Measurements from ENCODE around the gene BBS1. TPM values are rescaled to one million over a fixed set of nuclear protein-coding genes. Genes with fewer than 3 reads are reported as not detected.

Gene BBS1
- total and polyA plus RNA-seq, 4 experiments from 2014 or later: 8.9 to 41.3 (median 26.4) TPM

DNA sequence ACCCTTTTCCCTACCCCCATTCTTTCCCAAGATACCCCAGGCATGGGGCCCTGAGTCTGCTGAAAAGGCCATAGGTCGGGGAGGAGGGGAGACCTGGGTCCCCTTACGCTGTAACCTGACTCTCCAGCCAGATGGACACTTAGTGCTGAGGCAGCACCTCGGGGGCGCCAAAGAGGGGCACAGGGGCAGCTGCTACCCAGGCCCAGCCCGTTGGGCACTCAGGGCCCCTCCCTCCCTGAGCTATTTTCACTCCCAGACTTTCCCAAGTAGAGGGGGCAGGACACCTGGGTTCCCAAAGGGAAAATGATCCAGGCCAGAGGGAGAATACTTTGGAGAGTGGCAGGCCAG is 37.2 kb downstream of the BBS1 start:
- Histone ChIP-seq H3K36me3 (ENCODE audit: insufficient read depth, low read length) (no peaks in the 10 kb centered on the region), H3K4me3 (ENCODE audit: low read length in 2 of 2) (no peak overlapping the region), H3K9me3 (ENCODE audit: control insufficient read depth in 1 of 2, low read length in 2 of 2) (no peaks in the 10 kb centered on the region), H3K27ac (ENCODE audit: low read depth, low read length) (no peak overlapping the region), H3K4me1 (ENCODE audit: insufficient read depth, low read length) (peaks cover 35% of the 10 kb centered on the region), H3K27me3 (ENCODE audit: insufficient read depth, low read length) (no peaks in the 10 kb centered on the region)
- POLR2A ChIA-PET (ENCODE audit: partially characterized antibody): interaction anchor here (2.5 to 4.1 kb wide), 3 partner anchors 91 to 296 kb away, joined by 7 to 44 read pairs (median 23); partner anchors contain the start of genes RBM4, RBM4B and RCE1
- no peak overlapping the region for H3K27ac Mint-ChIP-seq
- DNase-seq: no peak
- no peaks in the 10 kb centered on the region for H3K9me3 Mint-ChIP-seq
- H3K27me3 Mint-ChIP-seq: no peaks in the 10 kb centered on the region
- peaks cover 8 to 18% of the 10 kb centered on the region in 2 donors for H3K36me3 Mint-ChIP-seq
- intact Hi-C loops (cut with micrococcal nuclease): no loop called here
- peaks cover 15 to 45% (median 25%) of the 10 kb centered on the region in 4 donors for H3K4me1 Mint-ChIP-seq
- H3K4me3 Mint-ChIP-seq: peak overlapping the region in 1 of 8 donors; percentile 36
- CTCF ChIA-PET (ENCODE audit: partially characterized antibody): interaction anchor here (2.9 kb wide), 1 partner anchor 130 kb away, joined by 17 read pairs; the partner anchor contains the start of gene RBM4B

- POLR2A ChIA-PET (ENCODE audit: partially characterized antibody): interaction anchor here (3.7 kb wide), 1 partner anchor 91 kb away, joined by 23 read pairs; the partner anchor contains the start of gene RBM4
- no peaks in the 10 kb centered on the region for H3K27me3 ChIP-seq (ENCODE audit: insufficient read depth, low read length)
- CTCF ChIA-PET (ENCODE audit: partially characterized antibody): no interaction called here
- H3K27ac ChIP-seq (ENCODE audit: low read depth, low read length): no peak overlapping the region
- H3K36me3 ChIP-seq (ENCODE audit: insufficient read depth, low read length): no peaks in the 10 kb centered on the region
- H3K4me3 ChIP-seq (ENCODE audit: low read length in 2 of 2): no peak overlapping the region
- Mint-ChIP-seq H3K27me3 (no peaks in the 10 kb centered on the region), H3K4me3 (peak overlapping the region in 2 of 8 donors; percentile 25 to 36), H3K36me3 (peaks cover 4 to 14% of the 10 kb centered on the region in 2 donors), H3K4me1 (peaks cover 12 to 41% (median 23%) of the 10 kb centered on the region in 4 donors), H3K27ac (peak overlapping the region in 2 of 7 donors; percentile 39 to 72), H3K9me3 (no peaks in the 10 kb centered on the region)
- no peak for DNase-seq
- H3K9me3 ChIP-seq (ENCODE audit: control insufficient read depth in 1 of 2, low read length in 2 of 2): no peaks in the 10 kb centered on the region
- peaks cover 34% of the 10 kb centered on the region for H3K4me1 ChIP-seq (ENCODE audit: insufficient read depth, low read length)
- intact Hi-C loops (cut with micrococcal nuclease): no loop called here
Observed at GRCh38 chr11:66548041-66548440, 37.6 kb downstream of the BBS1 start.

GRCh38 chr11:66548774-66549630 is 38.6 kb downstream of the BBS1 start:
- H3K9me3 ChIP-seq (ENCODE audit: control insufficient read depth in 1 of 2, low read length in 2 of 2): no peaks in the 10 kb centered on the region
- H3K27ac ChIP-seq (ENCODE audit: low read depth, low read length): no peak overlapping the region
- H3K4me3 ChIP-seq (ENCODE audit: low read length in 2 of 2): no peak overlapping the region
- POLR2A ChIA-PET (ENCODE audit: partially characterized antibody): interaction anchor here (0.7 to 1.1 kb wide), 2 partner anchors 14 to 130 kb away, joined by 3 to 4 read pairs; no protein-coding TSS in a partner anchor
- peaks cover 25% of the 10 kb centered on the region for H3K4me1 ChIP-seq (ENCODE audit: insufficient read depth, low read length)
- H3K27me3 ChIP-seq (ENCODE audit: insufficient read depth, low read length): no peaks in the 10 kb centered on the region
- DNase-seq: no peak
- intact Hi-C loops (cut with micrococcal nuclease): no loop called here
- H3K4me1 Mint-ChIP-seq: peaks cover 8 to 32% (median 14%) of the 10 kb centered on the region in 4 donors
- peaks cover 0 to 5% of the 10 kb centered on the region in 2 donors for H3K36me3 Mint-ChIP-seq
- CTCF ChIA-PET (ENCODE audit: partially characterized antibody): no interaction called here
- H3K27me3 Mint-ChIP-seq: no peaks in the 10 kb centered on the region
- no peaks in the 10 kb centered on the region for H3K9me3 Mint-ChIP-seq
- no peaks in the 10 kb centered on the region for H3K36me3 ChIP-seq (ENCODE audit: insufficient read depth, low read length)
- H3K4me3 Mint-ChIP-seq: peak overlapping the region in 2 of 8 donors; percentile 49 to 61
- H3K27ac Mint-ChIP-seq: peak overlapping the region in 2 of 7 donors; percentile 37 to 72

DNA sequence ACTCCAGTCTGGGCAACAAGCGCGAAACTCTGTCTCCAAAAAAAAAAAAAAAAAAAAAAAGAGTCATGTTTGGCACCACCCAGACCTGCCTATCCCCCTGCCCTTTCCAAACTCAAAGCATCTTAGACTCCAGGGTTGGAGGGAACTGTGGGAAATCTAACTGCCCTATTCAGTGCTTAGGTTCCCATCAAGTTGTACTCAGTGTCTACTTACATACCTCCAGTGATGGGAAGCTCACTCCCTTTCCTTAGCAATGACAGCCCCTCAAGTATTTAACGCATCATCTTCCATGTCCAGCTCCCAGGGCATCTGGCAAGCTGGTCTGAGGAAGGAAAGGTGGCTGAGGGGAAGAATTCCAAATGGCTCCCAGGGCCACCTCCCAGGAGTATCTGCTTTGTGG is 39.3 kb downstream of the BBS1 start:
- Mint-ChIP-seq H3K4me1 (peaks cover 3 to 25% (median 9%) of the 10 kb centered on the region in 4 donors), H3K9me3 (no peaks in the 10 kb centered on the region), H3K27ac (peak overlapping the region in 1 of 7 donors; percentile 60), H3K27me3 (no peaks in the 10 kb centered on the region), H3K4me3 (no peak overlapping the region), H3K36me3 (peaks cover 0 to 3% of the 10 kb centered on the region in 2 donors)
- no peaks in the 10 kb centered on the region for H3K27me3 ChIP-seq (ENCODE audit: insufficient read depth, low read length)
- no peak for DNase-seq
- H3K27ac ChIP-seq (ENCODE audit: low read depth, low read length): no peak overlapping the region
- intact Hi-C loops (cut with micrococcal nuclease): no loop called here
- no peaks in the 10 kb centered on the region for H3K36me3 ChIP-seq (ENCODE audit: insufficient read depth, low read length)
- no peaks in the 10 kb centered on the region for H3K9me3 ChIP-seq (ENCODE audit: control insufficient read depth in 1 of 2, low read length in 2 of 2)
- H3K4me3 ChIP-seq (ENCODE audit: low read length in 2 of 2): no peak overlapping the region
- CTCF ChIA-PET (ENCODE audit: partially characterized antibody): no interaction called here
- H3K4me1 ChIP-seq (ENCODE audit: insufficient read depth, low read length): peaks cover 19% of the 10 kb centered on the region
- POLR2A ChIA-PET (ENCODE audit: partially characterized antibody): interaction anchor here (1.1 kb wide), 2 partner anchors 13 to 15 kb away, joined by 3 read pairs; no protein-coding TSS in a partner anchor

GRCh38 chr11:66550887-66551286 is 40.5 kb downstream of the BBS1 start:
- Mint-ChIP-seq H3K4me3 (no peak overlapping the region), H3K36me3 (no peaks in the 10 kb centered on the region), H3K27me3 (peaks cover 0 to 2% of the 10 kb centered on the region in 2 donors), H3K9me3 (no peaks in the 10 kb centered on the region), H3K27ac (no peak overlapping the region), H3K4me1 (peaks cover 0 to 15% (median 5%) of the 10 kb centered on the region in 4 donors)
- ChIA-PET POLR2A (ENCODE audit: partially characterized antibody) (interaction anchor here (1.1 kb wide), 1 partner anchor 14 kb away, joined by 3 read pairs; no protein-coding TSS in a partner anchor), CTCF (ENCODE audit: partially characterized antibody) (no interaction called here)
- Histone ChIP-seq H3K27me3 (ENCODE audit: insufficient read depth, low read length) (no peaks in the 10 kb centered on the region), H3K4me3 (ENCODE audit: low read length in 2 of 2) (no peak overlapping the region), H3K27ac (ENCODE audit: low read depth, low read length) (no peak overlapping the region), H3K36me3 (ENCODE audit: insufficient read depth, low read length) (no peaks in the 10 kb centered on the region), H3K4me1 (ENCODE audit: insufficient read depth, low read length) (peaks cover 11% of the 10 kb centered on the region), H3K9me3 (ENCODE audit: control insufficient read depth in 1 of 2, low read length in 2 of 2) (no peaks in the 10 kb centered on the region)
- intact Hi-C loops (cut with micrococcal nuclease): no loop called here
- no peak for DNase-seq

GRCh38 chr11:66554602-66555001 is 44.2 kb downstream of the BBS1 start:
- Histone ChIP-seq H3K27ac (ENCODE audit: low read depth, low read length) (no peak overlapping the region), H3K4me3 (ENCODE audit: low read length in 2 of 2) (no peak overlapping the region), H3K4me1 (ENCODE audit: insufficient read depth, low read length) (peaks cover 4% of the 10 kb centered on the region), H3K27me3 (ENCODE audit: insufficient read depth, low read length) (no peaks in the 10 kb centered on the region), H3K36me3 (ENCODE audit: insufficient read depth, low read length) (no peaks in the 10 kb centered on the region), H3K9me3 (ENCODE audit: control insufficient read depth in 1 of 2, low read length in 2 of 2) (no peaks in the 10 kb centered on the region)
- peaks cover 8 to 9% of the 10 kb centered on the region in 2 donors for H3K27me3 Mint-ChIP-seq
- H3K4me1 Mint-ChIP-seq: peaks cover 0 to 5% (median 2%) of the 10 kb centered on the region in 4 donors
- no peak overlapping the region for H3K4me3 Mint-ChIP-seq
- no peaks in the 10 kb centered on the region for H3K36me3 Mint-ChIP-seq
- no peak for DNase-seq
- ChIA-PET POLR2A (ENCODE audit: partially characterized antibody) (interaction anchor here (0.9 to 1.2 kb wide), 2 partner anchors 8 to 286 kb away, joined by 3 read pairs; partner anchors contain the start of genes ACTN3 and ZDHHC24), CTCF (ENCODE audit: partially characterized antibody) (no interaction called here)
- intact Hi-C loops (cut with micrococcal nuclease): no loop called here
- H3K9me3 Mint-ChIP-seq: no peaks in the 10 kb centered on the region
- no peak overlapping the region for H3K27ac Mint-ChIP-seq

DNA sequence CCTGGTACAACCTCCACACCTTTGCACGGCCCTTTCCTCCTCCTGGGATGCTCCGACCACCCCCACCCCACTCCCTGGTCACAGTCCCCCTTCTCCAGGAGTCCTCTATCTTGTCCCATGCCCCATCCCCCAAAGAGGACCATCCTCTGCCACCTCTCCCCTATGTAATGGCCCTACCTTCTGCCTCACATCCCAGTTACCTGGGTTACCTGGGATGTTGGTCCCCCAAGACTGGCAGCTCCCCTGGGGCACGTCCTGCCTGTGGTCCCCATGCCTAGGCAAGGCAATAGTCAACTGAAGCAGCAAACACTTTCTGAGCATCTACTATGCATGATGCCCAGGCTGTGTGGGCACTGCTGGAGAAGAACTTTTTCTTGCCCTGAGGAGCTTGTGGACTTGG is 45.0 kb downstream of the BBS1 start:
- no peak for DNase-seq
- Histone ChIP-seq H3K4me3 (ENCODE audit: low read length in 2 of 2) (no peak overlapping the region), H3K9me3 (ENCODE audit: control insufficient read depth in 1 of 2, low read length in 2 of 2) (no peaks in the 10 kb centered on the region), H3K27ac (ENCODE audit: low read depth, low read length) (no peak overlapping the region), H3K27me3 (ENCODE audit: insufficient read depth, low read length) (no peaks in the 10 kb centered on the region), H3K36me3 (ENCODE audit: insufficient read depth, low read length) (no peaks in the 10 kb centered on the region), H3K4me1 (ENCODE audit: insufficient read depth, low read length) (peaks cover 4% of the 10 kb centered on the region)
- intact Hi-C loops (cut with micrococcal nuclease): no loop called here
- Mint-ChIP-seq H3K27ac (no peak overlapping the region), H3K9me3 (no peaks in the 10 kb centered on the region), H3K27me3 (peaks cover 8 to 9% of the 10 kb centered on the region in 2 donors), H3K36me3 (no peaks in the 10 kb centered on the region), H3K4me1 (peaks cover 0 to 5% (median 2%) of the 10 kb centered on the region in 4 donors), H3K4me3 (no peak overlapping the region)
- POLR2A ChIA-PET (ENCODE audit: partially characterized antibody): interaction anchor here (1.2 kb wide), 1 partner anchor 285 kb away, joined by 3 read pairs; no protein-coding TSS in a partner anchor
- CTCF ChIA-PET (ENCODE audit: partially characterized antibody): no interaction called here
